Cerebellar nuclear complex (tissue), 1 donor: ENCODE data around the gene B4GALNT4.
"Not testable (repeated sequence)": the region's sequence is repeated elsewhere in the genome, so short reads cannot be mapped to it uniquely, and the experiment has no call there.

Experiments used
- DNase-seq, 2 experiments: peaks; one replicate each; lab custom pipeline; 2025; lab: John Stamatoyannopoulos, UW

B4GALNT4 gene

DNA sequence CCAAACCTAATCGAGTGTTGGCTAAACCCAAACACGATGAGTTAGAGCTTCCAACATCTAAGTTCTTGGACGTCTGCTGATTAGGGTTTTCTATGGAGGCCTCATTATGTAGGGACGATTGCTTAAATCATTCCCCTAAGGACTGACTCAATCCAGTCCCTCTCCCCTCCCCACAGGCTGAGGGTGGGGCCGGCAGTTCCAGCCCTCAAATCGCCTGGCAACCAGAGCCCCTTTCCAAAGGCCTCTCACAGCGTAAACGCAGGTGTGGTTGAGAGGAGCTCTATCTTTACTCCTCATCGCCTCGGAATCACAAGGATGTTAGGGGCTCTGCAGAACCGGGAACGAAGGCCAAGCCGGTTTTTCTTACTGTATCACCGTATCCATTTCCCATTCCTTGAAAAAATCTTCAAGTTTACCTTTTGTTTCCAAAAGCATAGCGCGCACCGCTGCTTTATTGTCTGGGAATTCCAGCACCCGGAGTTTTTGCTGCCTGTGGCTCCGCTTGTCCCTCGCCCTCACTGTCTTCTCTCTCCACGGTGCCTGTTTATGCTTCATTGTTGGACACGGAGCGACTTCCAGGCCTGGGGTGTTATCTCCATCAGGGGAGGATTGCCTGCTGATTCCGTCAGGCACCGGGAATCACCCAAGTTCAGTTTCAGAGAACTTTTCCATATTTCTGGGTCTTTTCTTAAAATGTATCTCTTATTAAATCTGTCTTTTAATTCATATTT, 34.9 kb upstream of the B4GALNT4 start:
- no peak for DNase-seq

DNA sequence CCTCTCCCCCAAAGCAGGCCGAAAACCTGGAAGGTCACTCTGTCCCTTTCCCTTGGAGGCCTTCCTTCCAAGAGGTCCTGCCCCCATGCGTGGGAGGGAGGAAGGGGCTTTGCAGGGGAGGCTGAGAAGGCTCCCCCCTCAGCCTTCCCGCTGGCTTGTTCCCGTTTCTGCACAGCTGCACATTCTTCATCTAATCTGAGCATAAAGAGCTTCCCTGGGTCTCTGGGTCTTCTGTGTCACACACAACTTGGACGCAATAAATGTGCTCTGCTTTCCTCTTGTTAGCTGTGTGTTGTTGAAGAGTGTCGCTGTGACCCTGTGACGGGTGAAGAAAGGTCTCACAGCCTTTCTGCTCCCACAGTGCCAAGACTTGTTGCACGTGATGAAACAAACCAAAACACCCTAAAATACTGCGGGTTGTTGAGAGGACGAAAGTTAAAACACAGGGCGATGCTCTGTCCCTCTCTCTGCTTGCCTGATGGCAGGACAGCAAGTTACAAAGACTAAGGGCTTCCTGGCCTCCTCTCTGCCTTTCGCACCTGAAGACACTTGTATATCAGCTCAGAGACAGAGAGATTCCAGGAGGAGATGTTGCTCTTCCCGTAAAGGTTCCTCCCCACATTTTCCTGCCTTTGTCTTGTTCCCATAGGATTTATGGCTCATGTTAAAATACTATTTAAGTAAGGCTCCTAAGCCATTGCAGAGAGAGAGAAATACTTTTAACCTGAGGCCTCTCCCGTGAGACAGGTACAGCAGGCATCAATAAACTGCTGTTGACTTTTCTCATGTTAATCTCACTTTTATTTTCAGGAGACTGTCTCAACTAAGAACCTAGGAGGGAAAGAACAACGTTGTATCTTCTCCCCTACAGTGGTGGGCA, 33.3 kb upstream of the B4GALNT4 start:
- no peak for DNase-seq

DNA sequence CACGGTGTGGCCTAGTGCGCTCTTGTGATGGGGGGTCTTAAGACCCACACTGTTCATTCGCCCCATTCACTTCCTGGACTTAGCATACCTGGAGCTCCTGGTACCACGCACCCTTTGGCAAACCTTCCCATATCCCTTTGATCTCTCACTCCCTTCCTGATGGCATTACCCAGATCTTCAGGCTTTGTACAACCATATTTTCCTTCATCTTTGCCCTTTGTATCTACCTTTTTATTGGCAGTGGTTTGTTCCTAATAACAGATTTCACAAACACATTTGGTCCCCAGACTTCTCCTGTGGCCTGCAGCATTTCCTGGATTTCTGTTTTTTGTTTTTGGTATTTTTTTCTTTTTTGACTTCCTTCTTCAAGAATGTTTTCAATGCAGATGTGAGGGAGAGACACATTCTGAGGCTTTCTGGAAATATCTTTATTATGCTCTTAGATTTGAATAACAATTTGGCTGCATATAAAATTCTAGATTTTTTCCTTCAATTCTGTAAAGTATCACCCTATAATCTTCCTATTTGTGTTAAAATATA, 32.6 kb upstream of the B4GALNT4 start:
- no peak for DNase-seq

DNA sequence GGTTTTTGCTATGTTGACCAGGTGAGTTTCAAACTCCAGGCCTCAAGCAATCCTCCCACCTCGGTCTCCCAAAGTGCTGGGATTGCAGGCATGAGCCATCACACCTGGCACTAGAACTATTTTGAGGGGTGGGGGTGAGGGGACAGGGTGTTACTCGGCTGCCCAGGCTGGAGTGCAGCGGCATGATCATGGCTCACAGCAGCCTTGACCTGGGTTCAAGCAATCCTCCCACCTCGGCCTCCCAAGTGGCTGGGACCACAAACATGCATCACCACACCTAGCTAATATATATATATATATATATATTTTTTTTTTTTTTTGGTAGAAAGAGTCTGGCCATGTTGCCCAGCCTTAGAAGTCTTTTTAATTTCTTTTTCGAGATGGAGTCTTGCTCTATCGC, 31.6 kb upstream of the B4GALNT4 start:
- no peak for DNase-seq

DNA sequence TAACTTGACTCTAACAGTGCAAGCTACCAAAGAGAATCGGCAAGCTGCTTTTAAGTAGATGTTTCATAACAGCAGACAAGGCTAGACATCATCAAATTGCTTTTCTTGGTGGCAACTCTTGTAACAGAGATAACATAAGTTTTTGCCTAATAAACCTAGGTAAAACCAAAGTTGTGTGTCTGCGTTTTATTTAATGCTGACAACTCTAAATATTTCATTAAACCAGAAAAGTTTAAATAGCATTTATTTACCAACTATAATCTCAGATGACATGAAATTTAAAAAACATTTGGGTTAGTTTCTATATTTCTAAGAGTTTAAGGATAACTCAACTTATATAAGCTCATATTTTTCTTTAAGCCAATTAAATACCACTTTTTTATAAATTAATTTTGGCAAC, 29.3 kb upstream of the B4GALNT4 start:
- DNase-seq = no peak

DNA sequence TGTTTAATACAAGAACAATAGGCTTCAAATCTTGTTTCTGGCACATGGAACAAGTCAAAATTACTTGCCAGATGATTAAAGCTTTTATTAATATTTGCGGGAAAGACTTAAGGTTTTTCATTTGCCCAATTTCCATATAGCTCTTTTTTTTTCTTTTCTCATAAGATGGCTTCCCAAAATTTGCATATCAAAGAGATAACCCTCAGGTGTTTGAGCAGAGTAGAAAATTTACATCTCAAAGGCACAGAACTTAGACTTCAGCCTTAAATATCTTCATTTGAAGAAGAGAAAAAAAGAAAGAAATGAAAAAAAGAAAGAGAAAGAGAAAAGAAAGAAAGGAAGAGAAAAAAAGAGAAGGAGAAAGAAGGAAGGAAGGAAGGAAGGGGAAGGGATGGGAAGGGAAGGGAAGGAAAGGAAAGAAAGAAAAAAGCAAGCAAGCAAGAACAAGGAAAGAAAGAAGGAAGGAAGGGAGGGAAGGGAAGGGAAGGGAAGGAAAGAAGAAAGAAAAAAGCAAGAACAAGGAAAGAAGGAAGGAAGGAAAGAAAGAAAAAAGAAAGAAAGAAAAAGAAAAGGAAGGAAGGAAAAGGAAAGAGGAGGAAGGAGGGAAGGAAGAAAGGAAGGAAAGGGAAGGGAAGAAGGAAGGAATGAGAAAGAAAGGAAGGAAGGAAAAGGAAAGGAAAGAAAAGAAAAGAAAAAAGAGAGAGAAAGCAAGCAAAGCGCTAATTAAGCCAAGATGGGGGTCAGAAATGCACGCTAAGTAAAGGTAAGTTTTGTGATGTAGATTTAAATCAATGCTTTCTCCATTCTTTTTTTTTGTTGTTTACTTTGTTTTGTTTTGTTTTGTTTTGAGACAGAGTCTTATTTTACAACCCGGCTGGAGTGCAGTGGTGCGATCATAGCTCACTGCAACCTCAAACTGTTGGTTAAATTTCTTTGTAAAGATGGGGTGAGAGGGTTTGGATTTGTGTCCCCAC, 28.5 kb upstream of the B4GALNT4 start:
- no peak for DNase-seq

DNA sequence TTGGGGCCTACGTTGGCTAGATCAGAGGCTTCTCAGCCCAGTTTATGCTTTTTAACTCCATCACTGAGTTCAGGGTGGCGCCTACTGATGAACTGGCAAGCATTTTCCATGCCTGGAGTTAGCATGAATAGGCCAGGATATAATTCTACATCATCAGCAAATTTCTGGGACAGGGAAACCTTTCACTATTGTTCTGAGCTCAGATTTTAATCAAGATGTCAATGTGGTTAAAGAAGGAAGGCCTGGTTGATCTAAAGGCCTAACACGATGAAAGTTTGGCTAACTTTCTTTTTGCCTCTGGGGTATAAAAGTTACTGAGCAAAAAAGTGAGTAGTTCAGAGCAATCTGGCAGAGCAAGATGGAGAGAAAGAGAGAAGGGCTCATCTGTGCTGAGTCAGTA, 27.0 kb upstream of the B4GALNT4 start:
- DNase-seq = no peak

DNA sequence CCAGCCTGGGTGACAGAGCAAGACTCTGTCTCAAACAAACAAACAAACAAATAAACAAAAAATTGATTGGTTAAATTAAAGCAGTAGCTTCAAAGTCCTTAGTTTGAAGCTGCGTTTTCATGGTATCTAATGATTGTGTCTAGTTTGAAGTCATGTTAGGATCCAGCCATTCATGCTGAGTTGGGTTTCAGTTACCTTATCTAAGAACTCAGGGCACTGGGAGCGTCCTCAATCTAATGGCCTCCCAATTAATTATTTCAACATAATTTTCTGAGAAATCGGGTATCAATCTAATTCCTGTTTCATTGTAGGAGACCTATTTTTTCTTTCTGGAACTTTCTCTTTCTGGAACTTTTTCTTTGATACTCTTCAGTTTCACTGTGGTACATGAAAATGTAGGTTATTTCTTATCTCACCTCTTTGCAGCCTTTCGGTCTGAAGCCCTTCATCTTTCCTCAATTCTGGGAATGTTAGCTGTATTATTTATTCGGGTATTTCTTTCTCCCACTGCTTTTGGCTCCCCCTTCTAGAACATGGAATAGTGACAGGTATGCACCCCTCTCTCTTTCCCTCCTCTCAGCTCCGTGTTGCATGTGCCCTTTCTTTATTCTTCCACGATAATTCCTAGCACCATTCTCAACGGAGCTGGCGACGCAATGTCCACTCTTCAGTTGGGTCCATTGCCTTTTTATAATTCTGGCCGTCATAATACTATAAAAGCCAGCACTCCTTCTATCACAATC, 24.3 kb upstream of the B4GALNT4 start:
- no peak for DNase-seq

DNA sequence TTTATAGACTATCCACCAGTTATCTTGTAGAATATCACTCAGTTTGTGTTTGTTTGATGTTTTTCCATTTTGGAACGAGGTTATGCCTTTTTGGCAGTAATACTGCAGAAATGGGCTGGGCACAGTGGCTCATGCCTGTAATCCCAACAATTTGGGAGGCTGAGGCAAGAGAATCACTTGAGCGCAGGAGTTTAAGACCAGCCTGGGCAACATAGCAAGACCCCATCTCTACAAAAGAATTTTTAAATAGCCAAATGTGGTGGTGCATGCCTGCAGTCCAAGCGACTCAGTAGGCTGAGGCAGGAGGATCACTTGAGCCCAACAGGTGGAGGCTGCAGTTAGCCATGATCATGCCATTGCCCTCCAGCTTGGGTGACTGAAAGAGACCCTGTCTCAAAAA, 22.8 kb upstream of the B4GALNT4 start:
- DNase-seq = no peak

DNA sequence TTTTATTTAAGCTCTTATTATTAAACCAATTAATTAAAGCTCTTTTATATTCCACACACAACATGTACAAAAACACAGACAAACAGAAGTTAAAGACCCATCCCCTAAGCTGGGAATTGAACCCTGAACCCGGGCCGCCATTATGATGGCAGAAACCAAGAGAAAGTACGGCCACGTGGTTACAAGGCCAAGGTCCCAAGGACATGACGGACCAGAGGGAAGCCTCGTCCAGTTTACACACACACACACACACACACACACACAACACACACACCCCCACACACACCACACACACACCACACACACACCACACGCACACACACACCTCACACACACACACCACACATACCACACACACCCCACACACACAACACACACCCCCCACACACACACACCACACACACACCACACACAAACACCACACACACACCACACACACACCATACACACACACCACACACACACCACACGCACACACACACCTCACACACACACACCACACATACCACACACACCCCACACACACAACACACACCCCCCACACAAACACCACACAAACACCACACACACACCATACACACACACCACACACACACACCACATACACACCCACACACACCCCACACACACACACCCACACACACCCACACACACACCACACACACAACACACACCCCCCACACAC, 19.9 kb upstream of the B4GALNT4 start:
- not testable (repeated sequence) for DNase-seq

DNA sequence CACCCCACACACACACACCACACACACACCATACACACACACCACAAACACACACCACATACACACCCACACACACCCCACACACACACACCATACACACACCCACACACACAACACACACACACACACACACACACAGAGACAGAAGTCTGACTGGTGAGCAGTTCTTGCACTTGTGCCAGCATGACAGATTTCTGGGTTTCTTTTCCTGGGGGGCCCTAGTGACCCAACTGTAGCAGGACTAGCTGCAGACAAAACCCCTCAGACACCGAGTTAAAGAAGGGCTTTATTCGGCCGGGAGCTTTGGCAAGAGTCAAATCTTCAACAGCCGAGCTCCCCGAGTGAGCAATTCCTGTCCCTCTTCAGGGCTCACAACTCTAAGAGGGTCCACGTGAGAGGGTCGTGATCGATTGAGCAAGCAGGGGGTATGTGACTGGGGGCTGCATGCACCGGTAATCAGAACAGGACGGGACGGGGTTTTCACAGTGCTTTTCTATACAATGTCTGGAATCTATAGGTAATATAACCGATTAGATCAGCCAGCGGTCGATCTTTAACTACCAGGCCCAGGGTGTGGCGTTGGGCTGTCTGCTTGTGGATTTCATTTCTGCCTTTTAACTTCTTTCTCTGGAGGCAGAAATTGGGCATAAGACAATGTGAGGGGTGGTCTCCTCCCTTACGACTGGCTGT, 19.1 kb upstream of the B4GALNT4 start:
- DNase-seq = not testable (repeated sequence)

DNA sequence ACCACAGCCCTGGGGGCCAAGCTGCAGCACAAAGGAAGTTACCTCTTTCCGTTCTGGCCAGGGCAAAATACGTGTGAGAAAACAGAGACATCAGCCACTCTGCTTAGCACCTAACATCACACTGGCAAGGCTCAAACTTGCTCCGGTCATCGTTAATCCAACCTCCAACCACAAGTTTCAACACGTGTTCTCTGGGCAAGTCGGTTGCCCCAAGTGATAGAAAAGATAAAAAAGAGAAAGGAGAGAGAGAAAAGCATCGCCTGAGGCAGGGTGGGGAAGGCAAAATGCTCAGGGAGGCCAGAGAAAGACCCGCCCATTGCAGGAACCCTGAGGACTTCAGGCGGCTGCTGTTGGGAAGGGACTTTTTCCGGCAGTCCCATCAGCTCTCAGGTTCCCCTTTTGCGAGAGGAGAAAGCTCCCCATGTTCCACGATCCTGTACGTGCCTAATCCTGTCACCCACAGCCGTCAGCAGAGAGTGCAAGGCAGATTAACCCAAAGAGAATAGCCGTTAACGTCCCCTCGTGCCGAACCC, 18.5 kb upstream of the B4GALNT4 start:
- no peak for DNase-seq

DNA sequence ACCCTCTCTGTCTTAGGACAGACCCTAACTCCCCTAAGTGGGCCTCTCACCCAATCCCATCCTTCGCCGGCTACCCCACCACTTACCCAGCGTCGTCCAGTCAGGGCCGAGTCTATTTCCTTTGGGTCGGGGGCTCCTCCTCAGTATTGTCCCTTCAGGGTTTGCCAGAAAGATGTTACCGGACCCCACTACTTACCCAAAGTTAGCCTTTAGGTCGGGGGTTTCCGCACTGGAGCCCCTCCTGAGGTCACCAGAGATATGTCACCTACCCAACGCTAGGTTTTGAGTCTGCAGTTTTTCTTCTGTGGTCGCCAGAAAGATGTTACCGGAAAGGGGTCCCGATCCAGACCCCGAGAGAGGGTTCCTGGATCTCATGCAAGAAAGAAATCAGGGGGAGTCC, 17.9 kb upstream of the B4GALNT4 start:
- no peak for DNase-seq

DNA sequence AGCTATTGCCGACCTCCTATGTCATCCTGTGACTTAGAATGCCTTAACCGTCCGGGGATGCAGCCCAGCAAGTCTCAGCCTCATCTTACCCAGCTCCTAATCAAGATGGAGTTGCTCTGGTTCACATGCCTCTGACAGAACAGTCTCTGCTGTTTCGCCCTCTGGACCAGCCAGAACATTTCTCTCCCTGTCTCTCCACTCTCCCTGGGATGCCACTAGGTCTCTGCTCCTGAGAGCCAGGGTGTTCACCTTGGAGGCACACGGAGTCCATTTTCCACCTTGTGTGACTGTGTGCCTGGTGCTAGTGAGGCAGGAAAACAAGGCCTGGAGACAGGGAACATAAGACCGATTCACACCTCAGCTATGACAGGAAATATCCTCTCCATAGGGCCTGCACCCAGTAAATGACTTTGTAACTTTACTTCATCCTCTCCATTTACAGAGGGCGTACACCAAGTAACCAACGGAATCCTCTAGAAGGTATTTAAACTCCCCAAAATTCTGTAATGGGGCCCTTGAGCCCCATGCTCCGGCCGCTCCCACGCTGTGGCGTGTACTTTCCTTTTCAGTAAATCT, 16.8 kb upstream of the B4GALNT4 start:
- no peak for DNase-seq

DNA sequence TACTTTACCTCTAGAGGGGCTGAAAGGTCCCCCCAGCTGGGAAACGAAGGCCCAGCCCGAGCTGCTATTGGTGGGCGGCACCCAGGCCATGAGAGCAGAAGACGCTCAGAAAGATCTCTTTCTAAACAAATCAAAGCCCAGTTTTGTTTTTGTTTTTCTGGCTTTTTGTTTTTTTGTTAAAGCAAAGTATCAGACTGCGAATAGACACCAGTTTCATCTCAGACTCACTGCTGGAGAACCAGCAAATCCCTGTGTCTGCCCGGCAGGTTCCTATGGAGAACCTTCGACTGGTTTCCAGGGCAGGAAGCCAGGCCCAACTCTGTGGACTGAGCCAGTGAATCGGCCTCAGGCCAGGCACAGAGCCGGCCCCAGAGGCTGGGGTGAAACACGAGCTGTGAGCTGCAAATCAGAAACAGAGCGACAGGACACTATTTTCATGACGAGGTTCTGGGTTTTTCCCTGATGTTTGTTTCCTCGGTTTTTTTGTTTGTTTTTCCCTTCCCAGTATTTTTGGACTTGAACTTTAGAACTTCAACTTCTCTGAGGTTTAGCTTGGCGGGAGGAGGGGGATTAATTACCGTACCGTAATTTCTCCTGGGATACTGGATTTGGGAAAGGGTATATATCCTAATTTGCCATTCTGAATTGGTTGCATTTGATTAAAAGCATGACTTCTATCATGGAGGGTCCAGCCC, 16.0 kb upstream of the B4GALNT4 start:
- no peak for DNase-seq

DNA sequence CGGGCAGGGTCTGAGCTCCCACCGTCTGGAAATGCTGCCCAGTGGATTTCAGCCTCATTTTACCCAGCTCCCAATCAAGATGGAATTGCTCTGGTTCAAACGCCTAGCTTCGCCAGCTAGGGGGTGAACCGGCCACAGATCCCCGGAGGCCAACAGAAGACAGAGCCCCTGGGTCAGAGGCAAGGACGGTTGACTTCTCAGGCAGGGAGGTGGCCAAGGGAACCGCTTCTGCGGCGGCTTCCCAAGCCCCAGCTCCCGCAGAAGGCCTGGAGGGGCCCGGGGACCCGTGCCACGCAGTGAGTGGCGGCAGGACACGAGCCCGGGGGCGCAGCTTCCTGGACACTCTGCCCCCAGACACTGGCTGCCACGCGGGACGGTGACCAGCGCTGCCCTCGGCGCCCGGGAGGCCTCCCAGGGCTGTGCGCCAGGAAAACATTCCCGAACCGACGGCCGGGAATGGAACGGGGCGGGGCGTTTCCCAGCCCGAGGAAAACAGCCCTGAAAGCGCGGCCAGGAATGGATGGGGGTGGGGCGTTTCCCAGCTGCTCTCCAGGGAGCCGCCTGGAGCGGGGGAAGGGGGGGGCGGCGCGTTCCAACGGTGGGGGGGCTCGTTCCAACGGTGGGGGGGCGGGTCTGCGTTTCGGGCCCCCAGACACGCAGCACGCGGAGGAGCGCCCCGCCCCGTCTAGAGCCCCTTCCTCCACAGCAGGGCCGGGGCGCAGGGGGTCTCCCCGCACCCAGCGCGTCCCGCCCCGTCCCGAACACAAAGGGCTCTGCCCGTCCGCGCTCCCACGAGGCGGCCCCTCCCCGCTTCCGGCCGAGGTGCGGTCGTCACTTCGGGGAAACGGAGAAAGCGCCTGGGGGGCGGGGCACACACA, 13.5 kb upstream of the B4GALNT4 start:
- no peak for DNase-seq

DNA sequence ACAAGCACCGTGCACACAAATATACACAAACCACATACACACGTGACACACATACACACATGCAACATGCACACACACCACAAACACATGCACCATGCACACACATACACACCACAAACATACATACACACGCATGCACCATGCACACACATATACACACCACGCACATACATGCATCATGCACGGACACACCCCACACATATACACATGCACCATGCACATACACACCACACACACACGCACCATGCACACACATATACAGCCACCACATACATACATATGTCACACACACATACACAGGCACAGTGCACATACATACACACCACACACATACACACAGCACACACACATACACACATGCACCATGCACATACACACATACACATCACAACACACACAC, 12.7 kb upstream of the B4GALNT4 start:
- DNase-seq = no peak

DNA sequence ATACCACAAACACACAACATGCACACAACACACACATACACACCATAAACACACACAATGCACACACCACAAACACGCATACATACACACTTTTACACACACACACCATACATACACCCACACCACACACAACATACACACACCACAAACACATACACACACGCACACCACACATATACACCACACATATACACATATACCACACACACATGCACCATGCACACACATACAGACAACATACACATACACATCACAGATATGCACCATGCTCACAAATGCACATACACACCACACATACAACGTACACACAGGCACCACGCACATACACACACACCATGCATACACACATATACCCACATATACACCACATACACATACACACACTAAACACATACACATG, 11.7 kb upstream of the B4GALNT4 start:
- no peak for DNase-seq
